ENCODE measurements around the gene INPP1.

The INPP1 gene

DNA sequence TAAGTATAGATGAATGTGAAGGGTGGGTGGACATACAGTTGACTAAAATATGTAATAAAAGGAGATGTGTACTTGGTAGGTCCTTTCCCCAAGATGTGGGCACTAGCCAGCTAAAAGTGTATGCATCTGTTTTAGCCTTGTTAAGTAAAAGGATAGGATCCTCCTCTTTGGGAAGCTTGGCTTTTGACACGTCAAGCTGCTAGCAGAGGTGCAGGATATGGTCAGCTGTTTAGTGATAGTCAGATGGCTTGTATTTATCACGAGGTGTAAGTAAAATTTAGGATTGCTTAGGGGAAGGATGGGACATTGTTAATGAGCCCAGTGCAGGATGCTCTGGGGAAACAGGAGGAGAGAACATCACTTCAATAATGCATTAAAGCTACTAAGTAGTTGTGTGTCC is 66.2 kb downstream of the INPP1 start:
- in situ Hi-C loops (cut with HindIII; ENCODE audit: low sequenced_read_pairs) = no loop called here
- no peak overlapping the region for H3K4me3 ChIP-seq (ENCODE audit: low read depth, low read length)
- DNase-seq (ENCODE audit: low read depth) = no peak
- TF ChIP-seq, protein P1, sequence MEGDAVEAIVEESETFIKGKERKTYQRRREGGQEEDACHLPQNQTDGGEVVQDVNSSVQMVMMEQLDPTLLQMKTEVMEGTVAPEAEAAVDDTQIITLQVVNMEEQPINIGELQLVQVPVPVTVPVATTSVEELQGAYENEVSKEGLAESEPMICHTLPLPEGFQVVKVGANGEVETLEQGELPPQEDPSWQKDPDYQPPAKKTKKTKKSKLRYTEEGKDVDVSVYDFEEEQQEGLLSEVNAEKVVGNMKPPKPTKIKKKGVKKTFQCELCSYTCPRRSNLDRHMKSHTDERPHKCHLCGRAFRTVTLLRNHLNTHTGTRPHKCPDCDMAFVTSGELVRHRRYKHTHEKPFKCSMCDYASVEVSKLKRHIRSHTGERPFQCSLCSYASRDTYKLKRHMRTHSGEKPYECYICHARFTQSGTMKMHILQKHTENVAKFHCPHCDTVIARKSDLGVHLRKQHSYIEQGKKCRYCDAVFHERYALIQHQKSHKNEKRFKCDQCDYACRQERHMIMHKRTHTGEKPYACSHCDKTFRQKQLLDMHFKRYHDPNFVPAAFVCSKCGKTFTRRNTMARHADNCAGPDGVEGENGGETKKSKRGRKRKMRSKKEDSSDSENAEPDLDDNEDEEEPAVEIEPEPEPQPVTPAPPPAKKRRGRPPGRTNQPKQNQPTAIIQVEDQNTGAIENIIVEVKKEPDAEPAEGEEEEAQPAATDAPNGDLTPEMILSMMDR (IDR thresholded peaks at IDR 0.05; ENCODE audit: low read depth, low read length, missing control alignments) = no peak

DNA sequence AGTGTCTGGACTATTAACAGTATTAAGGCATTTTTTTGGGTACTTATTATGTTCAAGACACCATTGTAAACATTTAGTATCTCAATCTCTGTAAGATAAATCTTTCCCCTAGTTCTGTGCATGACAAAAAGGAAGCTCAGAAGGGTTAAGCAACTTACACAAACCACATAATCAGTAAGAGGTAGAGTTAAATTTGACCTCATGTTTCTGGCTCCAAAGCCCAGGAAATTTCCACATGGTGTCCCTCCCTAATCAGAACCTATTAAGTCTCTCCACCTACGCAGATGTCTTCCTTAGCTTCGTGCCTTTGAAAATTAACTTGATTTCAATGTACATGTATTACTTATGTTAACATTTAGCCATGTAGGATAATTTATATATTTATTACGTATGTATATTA is 66.8 kb downstream of the INPP1 start:
- no peak for DNase-seq (ENCODE audit: low read depth)
- in situ Hi-C loops (cut with HindIII; ENCODE audit: low sequenced_read_pairs) = no loop called here
- H3K4me3 ChIP-seq (ENCODE audit: low read depth, low read length) = no peak overlapping the region
- TF ChIP-seq, protein P1 (IDR thresholded peaks at IDR 0.05; ENCODE audit: low read depth, low read length, missing control alignments) = no peak

DNA sequence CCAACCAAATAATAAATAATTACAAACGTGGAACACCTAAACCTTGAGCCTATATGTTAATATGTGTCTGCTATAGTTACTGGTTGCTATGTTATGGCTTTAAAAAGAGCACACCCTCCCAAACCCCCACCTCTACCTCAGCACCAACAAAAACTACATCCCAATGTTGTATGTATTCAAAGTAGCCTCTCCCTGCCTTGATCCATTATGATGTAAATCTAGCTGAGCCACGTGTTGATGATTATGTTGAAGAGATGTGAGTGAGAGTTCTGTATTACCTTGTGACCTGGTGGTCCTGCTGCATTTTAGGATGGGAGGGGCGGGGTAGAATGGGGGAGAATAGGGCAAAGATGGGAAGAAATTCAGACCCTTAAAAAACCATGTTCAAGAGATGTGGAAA is 69.6 kb downstream of the INPP1 start:
- TF ChIP-seq, protein P1 (IDR thresholded peaks at IDR 0.05; ENCODE audit: low read depth, low read length, missing control alignments) = no peak
- in situ Hi-C loops (cut with HindIII; ENCODE audit: low sequenced_read_pairs) = no loop called here
- H3K4me3 ChIP-seq (ENCODE audit: low read depth, low read length) = no peak overlapping the region

DNA sequence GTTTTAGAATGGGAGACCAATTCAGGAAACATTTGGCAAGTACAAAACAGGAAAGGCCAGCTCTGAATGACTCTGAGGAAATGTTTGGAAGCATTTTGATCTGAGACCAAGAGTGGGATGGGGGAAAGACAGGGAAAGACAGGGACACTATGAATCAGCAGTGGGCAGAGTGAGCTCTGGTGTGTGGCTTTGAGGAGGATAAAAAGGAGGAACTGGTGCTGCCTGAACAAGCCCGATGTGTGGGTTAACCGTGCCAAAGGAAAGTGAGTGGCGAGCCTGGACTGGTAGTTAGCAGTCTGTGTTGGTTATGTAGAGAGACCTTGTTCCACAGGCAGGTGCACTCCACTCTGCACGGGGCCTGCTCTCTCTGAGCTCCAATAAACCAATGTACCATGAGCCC is 70.0 kb downstream of the INPP1 start:
- TF ChIP-seq, protein P1 (IDR thresholded peaks at IDR 0.05; ENCODE audit: low read depth, low read length, missing control alignments) = no peak
- no peak overlapping the region for H3K4me3 ChIP-seq (ENCODE audit: low read depth, low read length)
- in situ Hi-C loops (cut with HindIII; ENCODE audit: low sequenced_read_pairs) = no loop called here
- DNase-seq (ENCODE audit: low read depth) = no peak

More for the DNA sequence above, 69.6 kb downstream of the INPP1 start:
- no peak for DNase-seq (ENCODE audit: low read depth)

DNA sequence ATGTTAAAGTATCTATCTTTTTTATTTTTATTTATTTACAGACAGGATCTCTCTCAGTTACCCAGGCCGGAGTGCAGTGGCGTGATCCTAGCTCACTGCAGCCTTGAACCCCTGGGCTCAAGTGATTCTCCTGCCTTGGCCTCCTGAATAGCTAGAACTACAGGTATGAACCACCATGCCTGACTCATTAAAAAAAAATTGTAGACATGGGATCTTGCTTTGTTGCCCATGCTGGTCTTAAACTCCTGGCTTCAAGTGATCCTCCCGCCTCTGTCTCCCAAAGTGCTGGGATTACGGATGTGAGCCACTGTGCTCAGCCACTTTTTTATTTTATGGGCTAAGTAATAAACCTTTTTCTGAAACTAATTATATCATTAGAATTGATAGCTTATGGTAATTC is 71.9 kb downstream of the INPP1 start:
- TF ChIP-seq, protein P1 (IDR thresholded peaks at IDR 0.05; ENCODE audit: low read depth, low read length, missing control alignments) = no peak
- no peak for DNase-seq (ENCODE audit: low read depth)
- no peak overlapping the region for H3K4me3 ChIP-seq (ENCODE audit: low read depth, low read length)
- in situ Hi-C loops (cut with HindIII; ENCODE audit: low sequenced_read_pairs) = no loop called here

DNA sequence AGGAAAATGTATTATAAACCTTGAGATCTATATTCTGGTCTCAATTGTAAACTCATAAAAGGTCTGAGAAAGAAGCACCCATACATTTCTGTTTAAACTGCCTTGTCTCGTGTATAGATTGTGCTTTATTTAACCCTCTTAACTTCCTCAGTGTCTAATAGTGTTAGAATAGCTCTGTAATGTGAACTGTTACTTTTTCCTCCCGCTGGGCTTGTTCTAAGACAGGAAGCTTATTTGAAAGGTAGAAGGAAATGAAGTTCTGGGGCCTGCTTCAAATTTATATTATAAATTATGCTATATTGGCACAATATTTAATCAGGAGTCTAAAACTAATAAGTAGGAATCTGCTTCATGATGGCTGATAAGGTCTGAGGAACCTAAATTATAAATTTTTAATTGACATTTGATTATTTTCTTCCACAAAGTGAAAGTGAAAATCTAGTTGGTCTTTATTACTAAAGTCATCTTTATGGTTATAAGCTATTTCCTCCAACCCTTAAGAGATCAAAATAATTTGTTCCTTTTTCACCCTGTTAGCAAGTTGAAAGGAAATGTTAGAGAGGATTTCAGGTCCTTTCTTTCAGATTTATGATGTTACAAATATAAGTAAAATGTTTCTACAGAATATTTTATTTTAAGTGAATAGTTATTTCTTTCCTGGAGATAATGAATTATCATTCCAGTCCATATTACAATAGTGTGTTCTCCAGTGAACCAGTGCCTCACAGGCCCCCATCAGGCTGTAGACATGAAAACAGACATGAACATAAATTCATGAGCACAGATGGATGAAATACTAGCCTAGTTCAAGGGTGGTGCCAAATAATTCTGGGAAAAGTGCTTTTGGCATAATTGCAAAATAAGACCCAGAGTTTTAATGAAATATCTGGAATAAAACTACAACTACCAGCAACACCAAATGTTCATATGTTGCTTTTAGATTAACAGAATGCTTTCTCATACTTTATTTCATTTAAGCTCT is 72.7 kb downstream of the INPP1 start:
- no peak for DNase-seq (ENCODE audit: low read depth)
- TF ChIP-seq, protein P1 (IDR thresholded peaks at IDR 0.05; ENCODE audit: low read depth, low read length, missing control alignments) = no peak
- in situ Hi-C loops (cut with HindIII; ENCODE audit: low sequenced_read_pairs) = no loop called here
- H3K4me3 ChIP-seq (ENCODE audit: low read depth, low read length) = no peak overlapping the region
